Measurements from ENCODE around the gene BSG.

- TF ChIP-seq CTCF (conservative IDR thresholded peaks at IDR 0.05 in 1 of 2, IDR thresholded peaks at IDR 0.05 in 1 of 2; ENCODE audit: extremely low read depth in 1 of 2, insufficient read depth in 1 of 2, low read depth in 1 of 2, low read length in 2 of 2) (no peak), EZH2 (IDR thresholded peaks at IDR 0.05; ENCODE audit: borderline replicate concordance, low read length) (no peak)
Observed at GRCh38 chr19:566844-567243, 5.6 kb upstream of the BSG start.
